GM18511 (cell line): ENCODE results near the gene UBE4A.

Experiments used
- ATAC-seq: cut with Tn5 transposase; IDR thresholded peaks from one replicate; pipeline ENCODE4 v1.9.1; 2021; ENCODE audit warnings: mild to moderate bottlenecking, moderate library complexity; ENCODE audit not compliant: unreplicated experiment

UBE4A gene

DNA sequence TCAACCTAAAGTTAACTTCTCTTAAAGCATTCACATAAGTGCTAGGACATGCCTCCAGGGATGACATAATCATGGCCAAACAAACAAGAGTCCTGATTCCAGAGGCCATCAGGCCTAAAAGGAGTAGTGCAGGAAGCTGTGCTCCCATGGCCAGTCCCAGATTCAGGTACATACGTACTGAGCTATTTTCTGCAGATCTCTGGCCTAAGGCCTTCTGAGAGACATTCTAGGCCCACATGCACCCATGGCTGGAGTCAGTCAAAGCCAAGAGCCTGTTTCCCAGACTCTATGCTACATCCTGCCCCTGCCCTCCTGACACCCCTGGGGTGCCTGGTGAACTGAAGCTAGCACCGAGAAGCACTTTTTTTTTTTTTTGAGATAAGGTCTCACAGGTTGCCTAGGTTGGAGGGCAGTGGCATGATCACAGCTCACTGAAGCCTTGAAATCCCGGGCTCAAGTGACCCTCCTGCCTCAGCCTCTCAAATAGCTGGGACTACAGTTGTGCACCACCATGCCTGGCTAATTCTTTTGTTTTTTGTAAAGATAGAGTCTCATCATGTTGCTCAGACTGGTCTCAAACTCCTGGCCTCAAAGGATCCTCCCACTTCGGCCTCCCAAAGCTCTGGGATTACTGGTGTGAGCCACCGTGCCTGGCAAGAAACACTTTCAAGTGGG is 17.4 kb upstream of the UBE4A start:
- ATAC-seq: no peak

DNA sequence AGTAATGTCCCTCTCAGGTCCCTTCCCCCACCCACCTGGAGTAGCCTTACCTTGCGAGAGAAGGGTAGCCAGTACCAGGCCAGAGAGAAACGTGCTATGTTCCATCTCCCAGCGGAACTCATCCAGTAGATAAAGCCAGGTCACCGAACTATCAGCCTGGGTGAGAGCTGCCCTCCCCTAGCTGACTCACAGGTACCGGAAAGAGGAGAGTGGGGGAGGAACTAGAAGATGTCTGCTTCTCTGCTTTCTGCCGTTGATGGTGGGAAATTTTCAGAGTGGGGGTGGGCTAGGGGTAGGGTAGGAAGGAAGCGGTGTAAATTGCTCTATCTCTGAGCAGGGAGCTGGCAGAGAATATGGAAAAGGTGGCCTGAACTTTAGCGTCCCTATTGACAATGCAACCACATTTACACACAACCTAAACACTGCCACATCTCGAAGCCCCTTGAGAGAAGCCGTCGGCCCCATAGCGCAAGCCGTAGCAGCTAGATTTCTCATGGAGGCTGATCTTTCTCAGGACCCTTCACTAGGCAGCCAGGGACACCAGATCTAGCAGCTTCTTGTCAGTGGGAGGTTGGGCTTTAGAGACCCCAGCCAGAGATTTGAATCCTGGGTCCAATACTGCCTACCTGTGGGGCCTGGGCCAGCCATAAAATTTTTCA is 16.8 kb upstream of the UBE4A start, which contains the start of gene CD3D:
Gene CD3D, minus strand, starts transcription at position 203 of the 659 bp plus-strand sequence. Its CDS starts 98 bp downstream, at position 105.
- ATAC-seq: no peak

DNA sequence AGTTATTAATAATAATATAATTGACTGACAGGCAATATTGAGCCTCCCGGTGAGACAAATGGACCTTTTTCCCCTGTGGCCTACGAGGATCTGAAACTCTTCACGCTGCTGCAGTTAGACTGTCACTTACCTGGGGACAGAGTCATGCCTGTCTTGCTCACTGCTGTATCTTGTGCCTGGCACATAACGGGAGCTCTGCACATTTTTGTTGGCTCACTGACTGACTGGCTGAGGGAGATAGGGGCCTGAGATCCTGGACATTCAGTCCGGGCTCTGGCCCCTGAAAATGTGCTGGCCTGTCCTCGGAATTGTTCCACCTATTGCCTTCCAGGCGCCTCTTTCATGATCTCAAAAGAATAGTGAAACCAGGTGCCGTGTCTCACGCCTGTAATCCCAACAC is 16.2 kb upstream of the UBE4A start:
- ATAC-seq: no peak

DNA sequence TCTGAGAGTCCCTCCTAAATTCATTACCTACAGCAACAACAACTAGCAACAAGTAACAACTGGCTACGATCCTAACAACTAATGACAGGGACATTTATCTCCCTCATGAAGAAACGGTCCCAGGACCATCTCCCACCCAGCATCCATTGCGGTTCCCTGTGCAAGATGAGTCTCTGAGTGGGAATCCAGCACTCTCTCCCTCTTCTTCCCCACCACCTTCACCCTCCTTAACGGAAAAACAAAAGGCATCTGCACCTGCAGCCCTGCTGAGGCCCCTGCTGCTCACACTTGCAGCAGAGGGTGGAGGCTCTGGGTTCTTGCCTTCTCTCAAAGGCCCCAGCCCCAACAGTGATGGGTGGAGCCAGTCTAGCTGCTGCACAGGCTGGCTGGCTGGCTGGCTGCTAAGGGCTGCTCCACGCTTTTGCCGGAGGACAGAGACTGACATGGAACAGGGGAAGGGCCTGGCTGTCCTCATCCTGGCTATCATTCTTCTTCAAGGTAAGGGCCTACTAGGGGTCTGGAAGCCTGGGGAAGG is 15.4 kb upstream of the UBE4A start, which contains the start of gene CD3G:
Gene CD3G, plus strand, starts transcription at position 364 of the 535 bp plus-strand sequence. Its CDS starts 80 bp downstream, at position 444.
- no peak for ATAC-seq

DNA sequence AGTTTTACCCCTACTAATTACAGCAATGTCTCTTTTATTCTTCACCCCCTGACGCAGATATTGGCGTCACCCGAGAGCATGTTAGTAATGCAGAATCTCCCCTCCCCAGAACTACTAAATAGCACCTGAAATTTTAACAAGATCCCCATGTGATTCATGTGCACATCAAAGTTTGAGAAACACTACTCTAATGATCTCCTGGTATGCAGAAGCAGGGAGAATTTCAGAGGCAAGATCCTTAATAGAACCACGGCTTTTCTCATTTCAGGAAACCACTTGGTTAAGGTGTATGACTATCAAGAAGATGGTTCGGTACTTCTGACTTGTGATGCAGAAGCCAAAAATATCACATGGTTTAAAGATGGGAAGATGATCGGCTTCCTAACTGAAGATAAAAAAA is 9.9 kb upstream of the UBE4A start:
- ATAC-seq: no peak

DNA sequence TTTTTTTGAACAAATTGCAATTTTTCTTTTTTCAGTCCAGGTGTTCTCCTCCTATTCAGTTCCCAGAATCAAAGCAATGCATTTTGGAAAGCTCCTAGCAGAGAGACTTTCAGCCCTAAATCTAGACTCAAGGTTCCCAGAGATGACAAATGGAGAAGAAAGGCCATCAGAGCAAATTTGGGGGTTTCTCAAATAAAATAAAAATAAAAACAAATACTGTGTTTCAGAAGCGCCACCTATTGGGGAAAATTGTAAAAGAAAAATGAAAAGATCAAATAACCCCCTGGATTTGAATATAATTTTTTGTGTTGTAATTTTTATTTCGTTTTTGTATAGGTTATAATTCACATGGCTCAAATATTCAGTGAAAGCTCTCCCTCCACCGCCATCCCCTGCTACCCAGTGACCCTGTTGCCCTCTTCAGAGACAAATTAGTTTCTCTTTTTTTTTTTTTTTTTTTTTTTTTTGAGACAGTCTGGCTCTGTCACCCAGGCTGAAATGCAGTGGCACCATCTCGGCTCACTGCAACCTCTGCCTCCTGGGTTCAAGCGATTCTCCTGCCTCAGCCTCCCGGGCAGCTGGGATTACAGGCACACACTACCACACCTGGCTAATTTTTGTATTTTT is 6.2 kb upstream of the UBE4A start:
- no peak for ATAC-seq

DNA sequence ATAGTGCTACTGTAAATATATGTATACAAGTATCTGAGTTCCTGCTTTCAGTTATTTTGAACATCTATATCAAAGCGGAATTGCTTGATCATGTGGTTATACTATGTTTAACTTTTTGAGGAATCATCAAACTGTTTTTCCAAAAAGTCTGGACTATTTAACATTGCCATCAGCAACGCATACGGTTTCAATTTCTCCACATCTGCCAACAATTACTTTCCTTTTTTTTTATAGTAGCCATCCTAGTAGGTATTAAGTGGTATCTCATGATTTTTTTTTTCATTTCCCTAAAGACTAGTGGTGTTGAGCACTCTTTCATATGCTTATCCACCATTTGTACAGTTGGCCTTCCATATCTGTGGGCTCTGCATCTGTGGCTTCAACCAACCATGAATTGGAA is 1.3 kb upstream of the UBE4A start:
- ATAC-seq: no peak

DNA sequence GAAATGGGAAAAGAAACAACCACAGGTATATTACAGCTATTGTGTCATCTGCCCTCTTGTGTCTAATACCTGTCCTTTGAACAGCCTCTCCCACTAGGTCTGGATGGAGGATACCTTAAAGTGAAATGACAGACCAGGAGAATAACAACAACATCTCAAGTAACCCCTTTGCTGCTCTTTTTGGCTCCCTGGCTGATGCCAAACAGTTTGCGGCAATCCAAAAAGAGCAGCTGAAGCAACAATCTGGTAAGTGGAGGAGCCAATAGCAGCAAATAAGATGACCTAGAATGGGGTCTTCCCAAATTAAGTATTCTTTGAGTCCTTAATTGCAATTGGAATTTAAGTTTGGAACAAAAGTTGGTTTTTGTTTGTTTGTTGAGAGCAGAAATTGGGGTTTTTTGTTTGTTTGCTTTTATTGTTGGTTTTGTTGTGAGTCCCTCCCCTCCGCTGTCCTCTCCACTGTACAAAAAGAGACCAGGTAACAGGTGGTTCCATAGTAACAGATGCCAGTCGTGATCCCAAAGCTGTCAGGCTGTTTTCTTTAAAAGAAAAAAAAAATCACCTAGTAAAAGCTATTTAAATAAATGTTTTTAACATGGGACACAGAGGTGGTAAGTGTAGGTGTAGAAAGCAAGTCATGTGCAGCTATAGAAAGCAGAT is 5.7 kb downstream of the UBE4A start:
- no peak for ATAC-seq

DNA sequence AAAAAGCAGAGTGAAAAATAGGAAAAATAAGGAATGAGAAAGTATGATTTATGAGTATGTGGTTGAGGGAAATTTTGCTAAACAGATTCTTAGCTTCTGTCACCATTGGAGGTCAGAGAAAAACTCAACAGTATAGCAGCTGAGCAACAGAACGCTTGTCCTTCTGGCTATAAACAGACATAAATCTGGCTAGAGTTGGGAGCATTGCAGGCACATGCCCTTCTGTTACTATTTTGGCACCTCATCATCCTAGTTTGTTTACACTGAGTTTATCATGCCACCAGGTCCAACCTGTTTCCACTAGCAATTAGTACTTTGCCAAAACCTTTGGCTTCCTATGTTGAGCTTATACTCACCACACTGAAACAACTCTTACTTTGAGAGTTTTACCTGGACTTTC is 6.9 kb downstream of the UBE4A start:
- no peak for ATAC-seq

DNA sequence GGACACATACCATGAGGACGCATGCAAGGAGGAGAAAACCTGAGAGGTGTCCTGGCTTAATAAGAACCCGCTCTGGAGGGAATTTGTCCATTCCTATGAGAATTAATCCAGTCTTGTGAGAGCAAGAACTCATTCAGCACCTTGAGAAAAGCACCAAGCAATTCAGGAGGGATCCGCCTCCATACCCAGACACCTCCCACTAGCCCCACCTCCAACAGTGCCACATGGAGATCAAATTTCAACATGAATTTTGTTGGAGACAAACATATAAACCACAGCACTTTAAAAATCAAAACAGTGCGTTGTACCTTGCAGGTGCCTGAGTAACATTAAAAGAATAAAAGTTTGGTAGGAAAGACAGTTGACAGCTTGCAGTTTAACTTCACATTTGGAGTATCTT is 11.4 kb downstream of the UBE4A start:
- no peak for ATAC-seq

DNA sequence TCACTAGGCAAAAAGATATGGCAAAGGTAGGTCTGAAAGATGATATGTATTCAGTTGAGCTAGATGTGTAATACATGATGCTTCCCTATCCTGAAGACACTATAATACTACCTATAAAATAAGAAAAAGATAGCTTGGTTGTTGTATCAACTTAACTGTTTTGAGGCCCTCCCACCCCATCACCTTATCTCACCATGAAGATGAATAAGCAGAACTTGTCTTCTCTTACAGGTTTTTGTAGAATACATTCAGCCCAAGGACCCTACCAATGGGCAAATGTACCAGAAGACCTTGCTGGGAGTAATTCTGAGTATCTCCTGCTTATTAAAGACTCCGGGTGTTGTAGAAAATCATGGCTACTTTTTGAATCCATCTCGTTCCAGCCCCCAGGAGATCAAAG is 13.9 kb downstream of the UBE4A start:
- no peak for ATAC-seq

DNA sequence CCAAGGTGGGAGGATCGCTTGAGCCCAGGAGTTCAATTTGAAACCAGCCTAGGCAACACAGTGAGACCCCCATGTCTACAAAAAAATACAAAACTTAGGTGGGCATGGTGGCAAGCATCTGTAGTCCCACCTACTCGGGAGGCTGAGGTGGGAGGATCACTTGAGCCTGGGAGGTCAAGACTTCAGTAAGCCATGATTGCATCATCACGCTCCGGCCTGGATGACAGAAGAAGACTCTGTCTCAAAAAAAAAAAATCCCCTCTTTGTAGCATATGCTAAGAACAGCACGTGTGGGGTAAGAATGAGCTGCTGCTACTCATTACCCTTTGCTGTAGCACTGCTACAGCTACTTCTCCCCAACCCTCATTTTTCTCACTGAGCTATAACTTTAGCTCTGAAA is 14.5 kb downstream of the UBE4A start:
- ATAC-seq: no peak

DNA sequence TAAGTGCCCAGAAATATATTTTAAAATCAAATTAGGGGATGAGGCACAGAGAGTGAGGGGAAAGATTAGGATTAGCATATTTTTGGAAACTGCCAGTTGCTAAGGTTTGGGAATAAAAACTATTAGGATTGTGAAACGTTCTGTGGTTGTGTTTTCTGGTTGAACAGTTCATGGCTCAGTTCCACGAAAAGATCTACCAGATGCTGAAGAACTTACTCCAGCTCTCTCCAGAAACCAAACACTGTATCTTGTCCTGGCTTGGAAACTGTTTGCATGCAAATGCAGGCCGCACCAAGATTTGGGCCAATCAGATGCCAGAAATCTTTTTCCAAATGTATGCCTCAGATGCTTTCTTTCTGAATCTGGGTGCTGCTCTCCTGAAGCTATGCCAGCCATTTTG is 15.3 kb downstream of the UBE4A start:
- no peak for ATAC-seq

DNA sequence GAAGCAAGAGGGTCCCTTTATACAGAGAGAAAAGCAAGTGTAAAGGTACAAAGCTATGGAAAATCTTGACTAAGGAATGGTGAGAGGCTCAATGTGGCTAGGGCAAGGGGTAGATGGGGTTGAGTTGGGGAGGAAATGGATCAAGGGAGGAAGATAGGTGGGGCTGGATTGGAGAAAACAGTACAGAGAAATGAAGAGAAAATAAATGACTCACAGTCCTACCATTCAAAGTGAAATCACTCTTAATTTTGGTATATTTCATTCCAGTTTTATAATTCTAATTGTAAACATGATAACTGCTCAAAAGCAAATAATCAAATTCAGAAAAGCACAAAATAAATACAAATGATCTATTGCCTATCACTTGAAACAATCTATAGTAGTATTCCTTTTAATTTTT is 16.6 kb downstream of the UBE4A start:
- no peak for ATAC-seq

DNA sequence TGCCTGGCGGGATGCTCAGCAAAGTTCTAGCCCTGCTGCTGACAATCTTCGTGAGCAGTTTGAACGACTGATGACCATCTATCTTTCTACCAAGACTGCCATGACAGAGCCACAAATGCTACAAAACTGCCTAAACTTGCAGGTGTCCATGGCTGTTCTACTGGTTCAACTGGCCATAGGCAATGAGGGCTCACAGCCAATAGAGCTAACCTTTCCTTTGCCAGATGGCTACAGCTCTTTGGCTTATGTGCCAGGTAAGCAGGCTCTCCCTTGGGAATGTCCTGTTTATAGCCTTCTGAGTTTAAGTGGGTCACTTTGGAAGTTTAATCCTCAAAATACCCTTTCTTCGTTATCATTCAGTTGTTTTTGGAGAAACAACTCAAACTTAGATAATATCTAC is 20.1 kb downstream of the UBE4A start:
- ATAC-seq: no peak

DNA sequence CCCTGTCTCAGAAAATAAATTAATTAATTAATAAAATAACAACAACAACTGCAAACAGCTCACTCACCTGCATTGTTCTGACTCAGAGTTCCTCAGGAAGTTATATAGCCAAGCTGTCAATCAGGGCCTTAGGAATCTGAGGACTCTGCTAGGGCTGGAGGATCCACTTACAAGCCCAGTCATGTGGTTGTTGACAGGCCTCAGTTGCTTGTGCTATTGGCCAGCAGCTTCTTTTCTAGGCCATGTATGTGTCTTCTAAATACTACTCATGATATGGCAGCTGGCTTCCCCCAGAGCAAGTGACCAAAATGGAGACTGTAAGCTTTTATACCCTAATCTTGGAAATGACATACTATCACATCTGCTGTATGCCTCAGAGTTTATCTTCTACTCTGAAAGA is 21.2 kb downstream of the UBE4A start:
- ATAC-seq: no peak

DNA sequence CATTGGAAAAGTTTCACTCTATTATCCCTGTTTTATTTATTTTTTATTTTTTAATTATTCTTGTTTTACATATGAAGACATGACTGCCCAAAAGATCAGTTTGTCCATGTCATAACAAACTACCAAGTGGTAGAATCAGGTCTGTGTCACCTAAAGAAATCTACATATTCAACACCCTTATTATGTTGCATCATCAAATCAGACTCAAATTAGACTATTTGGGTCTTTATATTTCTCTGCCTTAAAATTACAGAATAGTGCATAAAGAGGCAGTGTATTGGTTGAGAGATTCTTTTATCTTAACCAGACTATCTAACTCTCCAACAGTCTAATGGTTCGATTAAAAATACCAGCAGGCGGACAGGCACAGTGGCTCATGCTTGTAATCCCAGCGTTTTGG is 23.6 kb downstream of the UBE4A start:
- no peak for ATAC-seq

DNA sequence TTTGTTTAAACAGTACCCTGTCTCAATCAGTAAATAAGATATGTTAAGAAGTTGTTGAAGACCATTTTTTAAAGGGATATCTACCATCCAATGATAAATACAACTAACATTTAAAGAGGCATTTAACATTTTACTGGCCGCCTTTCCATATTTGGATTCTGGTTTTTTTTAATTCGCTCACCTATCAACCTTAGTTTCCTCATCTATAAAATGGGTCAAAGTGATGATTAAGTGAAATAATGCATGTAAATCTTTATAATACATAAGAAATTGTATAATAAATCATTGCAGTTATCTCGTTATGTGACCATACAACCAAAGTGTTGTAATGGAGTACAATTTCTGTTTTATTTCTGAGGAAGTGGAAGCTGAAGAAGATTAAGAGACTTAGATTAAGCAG is 24.3 kb downstream of the UBE4A start:
- no peak for ATAC-seq

DNA sequence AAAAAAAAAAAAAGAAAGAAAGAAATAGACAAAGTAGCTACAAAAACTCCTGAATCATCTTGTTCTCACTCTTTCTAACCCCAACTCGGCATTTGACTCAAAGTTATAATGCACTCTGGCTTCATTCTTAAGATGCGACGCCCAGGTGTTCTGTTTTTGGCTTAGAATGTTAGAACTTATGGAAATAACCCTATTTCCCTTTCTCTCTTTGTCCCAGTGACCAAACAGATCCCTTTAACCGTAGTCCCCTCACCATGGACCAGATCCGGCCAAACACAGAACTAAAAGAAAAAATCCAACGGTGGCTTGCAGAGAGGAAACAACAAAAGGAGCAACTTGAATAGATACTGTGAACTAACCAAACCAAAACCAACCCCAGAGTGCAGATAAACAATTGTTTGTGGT is 36.7 kb downstream of the UBE4A start:
- ATAC-seq: no peak

DNA sequence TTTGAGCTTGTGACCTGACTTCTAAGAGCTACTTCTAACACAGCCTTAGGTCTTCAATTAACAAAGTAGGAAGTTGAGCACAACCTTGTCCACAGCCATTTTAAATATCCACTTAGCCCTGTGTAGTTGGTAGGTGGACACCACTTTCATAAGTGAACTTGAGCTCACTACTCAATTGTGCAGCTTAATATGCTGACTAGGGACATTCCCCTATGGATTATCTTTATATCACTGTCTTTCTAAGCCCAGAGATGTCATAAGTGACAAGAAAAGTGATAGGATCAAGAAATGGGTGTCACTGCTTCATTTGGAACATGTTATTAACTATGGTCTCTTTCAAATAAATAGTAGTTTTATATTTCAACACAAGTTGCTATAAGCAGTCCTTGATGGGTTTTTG is 38.0 kb downstream of the UBE4A start:
- ATAC-seq: no peak

DNA sequence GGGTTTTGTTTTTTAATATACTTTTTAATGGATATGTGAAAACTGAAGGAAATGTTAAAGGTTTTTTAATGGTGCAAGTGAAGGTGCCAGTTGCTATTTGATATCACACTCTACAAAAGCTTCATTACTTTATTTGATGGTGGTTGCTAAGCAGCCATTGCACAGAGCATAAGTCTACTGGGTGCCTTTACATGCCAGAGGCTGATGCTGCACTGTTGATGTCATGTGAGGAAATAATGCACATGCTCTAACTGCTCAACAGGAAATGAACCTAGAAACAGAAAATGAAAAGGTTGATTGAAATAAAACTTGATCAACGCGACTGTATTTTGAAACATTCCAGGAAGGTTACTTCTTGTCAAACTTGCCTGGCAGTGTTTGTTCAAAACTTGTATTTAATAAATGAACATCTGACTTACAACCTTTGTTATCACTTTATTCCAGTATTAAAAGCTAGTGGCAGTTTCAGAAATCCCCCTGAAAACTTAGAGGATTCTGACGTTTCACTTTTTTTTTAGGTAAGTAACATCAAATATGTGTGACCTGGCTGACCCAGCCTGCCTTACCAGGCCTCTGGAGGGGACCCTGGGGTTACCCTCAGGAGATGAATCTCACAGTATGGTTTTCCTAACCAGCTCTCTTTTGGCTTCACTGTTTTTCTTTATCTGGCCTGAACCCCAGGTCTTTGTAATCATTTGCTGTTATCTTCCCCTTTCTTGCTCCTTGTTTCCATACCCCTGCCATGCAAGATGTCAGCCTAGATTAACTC is 39.6 kb downstream of the UBE4A start:
- no peak for ATAC-seq
